ENCODE results near the gene CALML6.

- TF ChIP-seq CTCF (IDR thresholded peaks at IDR 0.05) (peak; percentile 24), POLR2AphosphoS5 (IDR thresholded peaks at IDR 0.05; ENCODE audit: low read depth, low read length) (no peak), REST (IDR thresholded peaks at IDR 0.05; ENCODE audit: insufficient read depth in 1 of 2, low read depth in 2 of 2, low read length in 1 of 2) (no peak), SIN3A (IDR thresholded peaks at IDR 0.05; ENCODE audit: borderline replicate concordance, insufficient read depth, low read depth, low read length) (no peak)
Observed at GRCh38 chr1:1954831-1955441, 39.9 kb downstream of the CALML6 start.
